HG03039 (cell line): ENCODE measurements around the gene PURA.
"Not testable (repeated sequence)": the region's sequence is repeated elsewhere in the genome, so short reads cannot be mapped to it uniquely, and the experiment has no call there.

Experiments used
- ATAC-seq: cut with Tn5 transposase; IDR thresholded peaks from one replicate; pipeline ENCODE4 v1.9.1; 2021; ENCODE audit warnings: mild to moderate bottlenecking, moderate library complexity; ENCODE audit not compliant: unreplicated experiment

PURA gene

DNA sequence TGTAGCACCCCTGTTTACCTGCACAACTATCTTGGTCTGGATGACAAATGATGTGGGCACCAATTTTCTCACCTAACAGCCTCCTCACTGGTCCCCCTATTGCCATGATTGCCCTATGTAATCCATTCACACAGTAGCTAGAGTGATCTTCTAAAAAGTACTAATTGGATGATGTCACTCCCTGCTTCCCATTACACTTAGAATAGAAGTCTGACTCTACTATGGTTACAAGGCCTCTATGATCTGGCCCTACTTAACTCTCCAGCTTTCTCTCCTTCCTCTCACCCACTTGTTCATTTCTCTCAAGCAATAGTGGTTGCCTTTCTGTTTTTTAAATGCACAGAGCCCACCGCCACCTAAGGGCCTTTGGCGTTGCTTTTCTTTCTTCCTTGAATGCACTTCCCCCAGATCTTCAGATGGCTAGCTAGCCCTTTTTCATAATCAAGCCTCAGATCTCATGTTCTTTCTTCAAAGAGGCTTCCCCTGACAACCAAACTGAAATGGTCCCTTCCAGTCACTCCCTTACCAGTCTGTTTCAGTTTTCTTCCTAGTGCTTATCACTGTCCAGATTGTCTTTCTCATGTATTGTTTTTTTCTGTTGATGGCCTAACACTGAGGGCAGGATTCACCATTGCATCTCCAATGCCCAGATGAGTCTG is 20.5 kb downstream of the PURA start:
- no peak for ATAC-seq

DNA sequence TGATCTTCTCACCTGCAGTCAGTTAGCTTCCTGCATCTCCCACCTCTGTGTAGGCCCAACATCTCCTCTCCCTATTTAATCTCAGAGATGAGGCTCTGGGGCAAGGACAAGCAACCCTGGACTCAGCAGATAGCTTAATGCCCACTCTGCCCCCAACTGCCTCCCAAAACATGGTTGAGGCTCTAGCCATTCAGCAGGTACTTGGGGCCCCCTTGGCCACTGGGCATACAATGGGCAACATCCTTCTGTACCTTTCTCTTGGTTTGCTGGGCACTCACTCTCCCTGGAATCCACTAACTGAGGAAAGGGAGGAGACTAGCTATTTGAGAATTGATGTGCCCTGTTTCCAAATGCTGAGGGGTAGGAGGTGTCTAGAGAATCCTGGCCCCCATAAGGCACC is 21.2 kb downstream of the PURA start:
- no peak for ATAC-seq

DNA sequence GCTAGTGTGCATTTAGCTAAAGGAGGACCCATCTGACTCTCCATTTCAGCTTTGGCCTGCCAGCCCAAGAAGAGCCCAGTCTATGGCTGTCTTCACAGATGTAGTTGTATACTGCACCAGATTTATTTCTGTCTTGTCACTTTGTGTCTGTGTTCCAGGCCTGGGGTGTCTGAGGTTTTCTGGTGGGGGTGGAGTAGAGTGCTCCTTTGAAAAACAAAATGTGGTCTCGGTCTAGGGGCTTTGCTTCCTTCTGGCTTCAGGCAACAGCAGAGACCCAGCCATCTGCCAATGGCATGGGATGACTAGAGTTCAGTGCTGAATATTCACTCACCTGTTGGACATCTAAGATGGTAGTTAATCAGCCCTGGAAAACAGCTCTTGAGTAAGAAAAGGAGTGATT is 22.7 kb downstream of the PURA start:
- no peak for ATAC-seq

DNA sequence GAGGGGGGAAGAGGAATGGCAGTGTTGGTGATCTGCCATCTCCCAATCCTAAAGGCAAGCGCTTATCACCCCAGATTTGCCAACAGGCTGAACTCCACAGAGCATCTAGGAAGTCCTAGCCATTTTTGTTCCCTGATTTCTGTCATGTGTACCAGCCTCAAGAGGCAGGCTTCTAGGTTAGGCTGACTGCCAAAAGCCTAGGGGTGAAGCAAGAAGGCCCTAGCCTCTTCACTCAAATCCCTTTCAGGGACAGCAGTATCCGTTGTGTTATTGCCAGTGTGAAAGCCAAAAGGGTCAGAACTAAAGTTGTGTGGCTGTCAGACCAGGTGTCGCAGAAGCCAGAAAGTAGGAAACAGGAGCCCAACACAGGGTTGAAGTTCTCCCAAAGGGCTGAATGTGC is 26.5 kb downstream of the PURA start:
- no peak for ATAC-seq

DNA sequence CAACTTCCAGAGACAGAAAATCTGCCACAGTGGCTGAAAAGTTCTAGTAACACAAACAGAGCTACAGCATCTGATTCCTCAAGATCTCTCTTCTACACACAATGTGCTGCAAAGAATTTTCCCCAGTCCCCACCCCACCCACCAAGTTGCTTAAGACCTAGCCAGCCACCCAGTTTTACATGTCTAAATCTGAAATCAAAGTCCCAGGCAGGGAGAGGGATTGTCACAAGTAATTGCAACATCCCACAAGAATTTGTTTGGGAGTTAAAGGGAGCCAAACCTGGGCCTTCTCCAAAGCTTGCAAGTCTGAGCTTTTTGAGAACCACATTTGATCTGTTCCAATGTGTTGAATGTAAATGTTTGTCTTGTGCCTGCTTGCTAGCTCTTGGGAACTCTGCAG is 27.3 kb downstream of the PURA start:
- no peak for ATAC-seq

DNA sequence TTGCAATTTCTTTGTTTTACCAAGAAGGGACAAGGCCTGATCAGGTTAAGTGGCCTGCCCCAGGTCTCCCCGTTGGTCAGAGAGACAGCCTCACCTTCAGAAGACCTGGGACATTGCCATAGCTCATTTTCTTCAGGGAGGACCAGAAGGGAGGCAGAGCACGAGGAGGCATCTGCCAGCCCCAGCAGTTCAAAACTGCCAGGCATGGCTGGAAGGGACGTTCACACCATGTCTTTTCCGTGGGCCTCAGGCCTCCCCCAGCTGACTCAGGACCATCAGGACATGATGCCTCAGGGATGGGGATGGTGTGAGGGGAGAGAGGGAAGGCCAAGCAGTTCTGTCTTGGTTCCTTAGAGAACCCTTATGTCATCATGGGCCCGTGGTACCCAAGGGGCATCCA is 28.3 kb downstream of the PURA start:
- no peak for ATAC-seq

DNA sequence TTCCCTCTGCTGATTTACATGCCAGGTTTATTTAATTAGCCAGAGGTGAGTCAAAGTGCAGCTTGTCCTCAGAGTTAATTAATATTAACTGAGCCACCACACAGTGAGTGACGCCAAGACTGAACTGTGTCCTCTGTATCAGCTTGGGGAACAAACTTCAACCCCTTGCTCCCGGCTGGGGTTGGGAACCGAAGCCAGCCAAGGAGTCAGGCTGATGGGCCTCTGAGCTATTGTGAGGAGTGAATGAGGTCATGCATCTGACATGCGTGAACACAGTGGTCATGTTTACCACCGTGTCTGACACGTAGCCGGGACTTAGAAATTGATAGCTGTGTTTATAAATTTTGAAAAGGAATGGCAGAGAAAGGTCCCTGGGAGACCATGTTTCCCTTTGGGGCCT is 28.9 kb downstream of the PURA start:
- ATAC-seq: no peak

DNA sequence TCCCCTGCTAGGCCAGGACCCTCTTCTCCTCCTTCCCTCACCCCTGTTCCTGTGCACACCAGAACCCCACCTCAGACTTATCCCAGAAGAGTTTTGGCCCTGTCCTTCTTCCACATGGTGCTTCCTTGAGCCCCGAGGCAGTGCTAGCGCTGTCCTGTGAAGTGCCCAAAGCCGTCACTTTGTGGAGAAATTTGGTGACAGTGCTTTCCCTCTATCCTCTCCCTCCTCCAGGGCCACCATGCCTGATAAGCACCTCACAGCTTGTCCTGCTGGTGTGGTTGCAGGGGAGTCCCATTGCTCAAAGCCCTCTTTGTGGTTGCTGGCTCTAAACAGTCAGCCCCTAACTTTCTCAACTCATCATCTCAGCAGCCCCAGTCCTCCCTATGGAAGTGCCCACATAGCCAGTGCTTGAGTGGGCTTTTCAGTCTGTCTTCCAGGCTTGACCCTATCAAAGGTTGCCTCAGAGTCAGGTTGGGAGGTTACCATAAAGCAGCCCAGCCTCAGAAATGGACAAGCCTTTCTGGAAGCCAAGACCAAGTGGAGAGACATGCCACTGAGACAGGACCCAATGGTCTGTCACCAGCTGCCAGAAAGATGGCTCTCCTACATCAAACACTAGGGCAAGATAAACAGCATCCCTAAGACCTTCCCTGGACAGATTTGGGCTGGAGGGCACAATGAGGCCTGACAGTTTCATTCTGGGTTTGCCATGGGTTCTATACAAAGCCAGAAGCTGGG is 29.8 kb downstream of the PURA start:
- ATAC-seq: no peak

DNA sequence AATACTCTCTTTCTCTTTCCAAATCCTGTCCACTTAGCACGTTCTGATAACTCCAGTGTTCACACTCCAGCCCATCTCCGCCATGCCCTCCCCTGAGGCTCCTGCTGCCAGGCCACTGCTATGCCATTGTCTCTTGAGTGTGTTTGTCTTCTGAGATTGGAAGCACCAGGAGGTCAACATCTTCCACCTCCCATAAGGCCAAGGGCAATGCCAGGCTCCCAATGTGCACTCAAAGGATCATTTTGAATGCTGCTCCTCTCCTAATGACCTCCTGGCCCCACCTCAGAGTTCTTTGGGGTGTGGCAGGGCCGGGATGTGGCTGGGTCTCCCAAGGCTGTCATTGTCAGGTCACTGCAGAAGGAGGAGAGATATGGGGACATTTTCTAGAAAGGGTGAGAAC is 31.3 kb downstream of the PURA start:
- ATAC-seq: no peak

DNA sequence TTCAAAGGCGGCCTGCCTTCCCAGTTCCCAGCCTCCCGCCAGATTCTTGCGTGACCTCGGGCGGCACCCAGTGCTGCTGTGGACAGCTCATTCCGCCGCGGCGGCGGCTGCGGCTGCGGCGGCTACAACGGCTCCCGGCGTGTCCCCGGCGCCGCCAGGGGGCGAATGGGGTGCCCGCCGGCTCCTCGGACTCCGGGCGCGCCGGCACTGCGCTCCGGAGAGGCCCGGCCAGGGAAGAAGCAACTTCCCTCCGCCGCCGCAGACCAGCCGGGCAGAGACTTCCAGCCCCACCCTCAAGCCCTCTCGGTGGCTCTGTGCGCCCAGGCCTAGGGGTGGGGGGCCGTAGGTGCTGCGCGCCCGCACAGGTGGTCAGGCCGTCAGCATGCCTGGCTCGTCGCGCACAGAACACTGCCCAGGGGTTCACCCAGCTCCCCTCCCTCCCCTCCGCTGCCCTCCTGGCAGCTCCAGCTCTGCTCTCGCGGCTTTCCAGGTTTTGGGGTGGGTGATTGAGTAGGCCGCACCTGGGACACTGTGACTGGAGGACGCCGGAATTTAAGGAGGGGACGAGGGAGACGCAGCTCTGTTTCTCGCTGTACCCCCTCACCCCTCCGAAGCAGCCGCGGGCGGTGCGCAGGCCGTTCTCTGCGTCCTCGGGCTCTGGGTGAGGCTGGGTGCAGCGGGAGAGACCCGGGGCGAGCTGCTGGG is 32.1 kb downstream of the PURA start:
- ATAC-seq: no peak

DNA sequence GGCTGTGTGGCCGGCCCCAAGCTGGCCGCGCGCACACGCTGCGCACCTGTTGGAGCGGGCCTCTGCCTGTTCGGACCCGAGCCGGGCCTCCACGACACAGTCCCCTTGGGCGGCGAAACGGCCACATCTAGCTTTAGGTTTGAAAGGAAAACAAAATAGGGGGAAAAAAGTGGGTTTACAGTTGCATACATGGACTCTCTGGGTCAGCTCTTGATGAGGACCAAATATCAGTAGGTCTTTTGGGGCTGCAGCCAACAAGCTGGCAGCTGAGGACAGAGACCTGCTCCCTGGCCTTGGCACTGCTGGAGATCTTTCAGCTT is 32.6 kb downstream of the PURA start:
- ATAC-seq: no peak

DNA sequence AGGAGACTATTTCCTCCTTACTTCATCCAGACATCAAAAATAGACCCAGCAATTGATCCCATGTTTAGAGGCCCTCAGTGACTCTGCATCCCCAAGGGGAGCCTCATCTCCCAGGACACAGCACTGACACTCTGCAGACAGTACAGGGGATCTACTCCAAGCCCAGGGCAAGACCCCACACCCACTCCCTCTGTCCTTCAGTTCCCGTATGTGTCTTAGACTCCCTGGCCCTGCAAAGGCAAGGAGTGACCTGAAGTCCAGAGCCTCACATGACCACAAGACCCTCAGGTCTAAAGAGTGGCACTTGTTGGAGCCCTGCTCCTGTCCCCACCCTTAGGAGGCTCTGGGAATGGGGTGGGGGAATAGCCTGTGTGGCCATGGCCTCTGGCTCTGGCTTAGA is 33.6 kb downstream of the PURA start:
- ATAC-seq: no peak

DNA sequence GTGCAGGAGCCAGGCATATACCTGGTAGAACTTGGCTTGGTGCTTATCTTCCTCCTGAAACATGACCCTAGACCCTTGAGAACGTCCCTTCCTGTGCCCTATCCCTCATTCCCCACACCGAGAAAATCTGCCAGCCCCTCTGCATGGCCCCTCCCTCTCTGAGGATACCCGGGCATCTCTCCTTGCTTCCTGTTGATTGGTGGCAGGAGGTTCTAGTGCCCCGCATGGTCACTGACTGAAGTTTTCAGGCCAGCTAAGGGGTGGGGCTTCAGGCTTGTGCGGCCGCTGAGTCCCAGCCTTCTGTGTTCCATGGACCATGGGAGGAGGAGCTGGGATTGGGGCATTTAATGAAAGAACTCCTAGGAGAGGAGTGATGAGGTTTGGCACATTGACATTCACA is 34.6 kb downstream of the PURA start:
- ATAC-seq: no peak

DNA sequence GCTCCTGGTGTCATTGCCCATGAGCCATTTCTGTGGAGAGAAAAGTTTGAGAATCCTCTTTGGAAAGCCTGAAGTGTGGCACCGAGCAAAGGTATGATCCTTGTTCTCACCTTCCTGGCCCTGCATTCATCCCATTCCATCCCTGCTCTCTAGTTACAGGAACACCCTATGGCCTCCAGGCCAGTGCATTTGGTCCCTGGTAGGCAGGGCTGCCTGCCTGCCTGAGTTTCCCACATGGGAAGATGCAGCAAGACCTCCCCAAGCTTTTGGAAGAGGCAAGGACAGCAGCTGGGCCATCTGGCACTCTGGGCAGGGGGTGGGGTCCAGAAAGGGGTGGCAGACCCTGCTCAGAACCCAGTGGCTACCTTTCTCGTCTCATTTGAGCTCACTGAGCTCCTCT is 36.3 kb downstream of the PURA start:
- ATAC-seq: no peak

DNA sequence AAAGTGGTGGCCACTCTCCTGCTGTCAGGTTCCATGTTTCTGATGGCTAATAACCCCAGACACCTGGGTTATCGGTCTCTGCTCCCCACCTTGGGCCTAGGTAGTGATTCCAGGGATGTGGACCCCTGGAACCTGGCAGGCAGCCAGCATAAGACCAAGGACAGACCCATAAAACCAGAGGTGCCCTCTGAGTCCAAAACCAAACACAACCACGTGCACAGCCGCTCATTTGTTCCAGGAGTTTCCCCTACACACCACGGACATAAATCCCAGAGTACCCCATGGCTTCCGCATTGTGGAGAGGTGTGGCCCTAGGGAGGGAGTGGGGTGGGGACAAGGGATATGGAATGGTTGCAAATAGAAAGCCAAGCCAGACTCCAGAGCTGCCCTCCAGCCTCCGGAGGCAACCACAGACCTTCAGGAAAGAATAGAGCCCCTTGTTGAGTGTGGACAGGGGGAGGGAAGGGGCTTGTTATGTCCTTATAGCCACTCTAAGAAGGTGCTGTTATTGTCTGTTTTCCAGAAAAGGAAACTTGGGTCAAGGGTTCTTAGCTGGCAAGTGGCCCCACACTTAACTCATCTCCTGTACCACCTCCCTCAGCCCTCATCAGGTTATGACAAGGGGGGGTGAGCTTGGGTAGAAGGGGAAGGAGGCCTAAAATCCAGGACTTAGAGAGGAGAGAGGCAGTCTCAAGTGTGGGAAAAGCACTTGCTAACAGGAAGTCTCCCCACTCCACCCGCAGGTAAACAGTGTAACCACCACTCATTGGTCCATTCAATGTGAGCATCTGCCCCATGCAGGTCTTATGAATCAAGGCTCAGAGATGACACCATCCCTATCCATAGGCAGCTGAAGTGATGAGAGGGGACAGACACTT is 37.5 kb downstream of the PURA start:
- no peak for ATAC-seq

DNA sequence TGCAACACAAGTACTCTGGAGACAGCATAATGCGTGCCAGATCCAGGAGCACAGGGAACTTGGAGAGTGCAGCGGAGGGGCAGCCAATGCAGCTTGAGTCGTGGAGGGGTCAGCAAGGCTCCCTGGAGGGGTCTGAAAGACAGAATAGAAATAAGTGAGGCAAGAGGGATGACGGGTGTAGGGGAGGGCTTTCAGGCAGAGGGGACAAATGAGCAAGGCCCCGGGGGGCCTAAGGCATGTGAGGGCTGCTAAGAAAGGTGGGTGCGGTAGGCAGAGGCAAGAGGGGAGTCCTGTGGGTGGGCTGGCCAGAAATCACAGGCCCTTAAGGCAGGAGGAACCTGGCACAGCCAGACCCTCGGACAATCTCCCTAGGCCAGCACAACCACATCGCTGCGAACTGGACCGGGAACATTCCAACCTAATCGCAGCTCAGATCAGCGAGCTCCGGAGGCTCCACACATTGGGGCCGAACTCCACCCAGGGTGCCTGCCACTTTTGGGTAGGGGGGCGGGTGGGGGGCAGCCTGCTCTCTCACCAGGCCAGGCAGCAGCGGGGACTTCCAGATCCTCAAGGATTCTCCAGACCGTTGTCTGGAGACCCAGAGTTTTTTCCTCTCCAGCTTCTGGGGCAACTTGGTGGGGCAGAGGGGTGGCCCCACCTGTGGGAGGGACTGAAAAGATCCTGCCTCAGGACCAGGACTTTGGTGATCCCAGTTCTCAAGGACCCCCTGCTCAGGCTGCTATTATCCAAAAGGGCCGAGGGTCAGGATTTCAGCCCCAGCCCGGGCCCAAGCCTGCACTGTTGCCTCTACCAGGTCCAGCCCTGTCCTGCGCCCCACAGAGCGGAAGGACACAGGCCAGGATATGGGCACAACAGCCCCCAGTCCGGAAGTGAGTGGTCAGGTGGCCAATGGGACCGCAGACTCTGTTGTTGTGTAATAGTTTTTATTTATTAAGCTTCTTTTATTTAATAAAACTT is 38.4 kb downstream of the PURA start:
- ATAC-seq: no peak

DNA sequence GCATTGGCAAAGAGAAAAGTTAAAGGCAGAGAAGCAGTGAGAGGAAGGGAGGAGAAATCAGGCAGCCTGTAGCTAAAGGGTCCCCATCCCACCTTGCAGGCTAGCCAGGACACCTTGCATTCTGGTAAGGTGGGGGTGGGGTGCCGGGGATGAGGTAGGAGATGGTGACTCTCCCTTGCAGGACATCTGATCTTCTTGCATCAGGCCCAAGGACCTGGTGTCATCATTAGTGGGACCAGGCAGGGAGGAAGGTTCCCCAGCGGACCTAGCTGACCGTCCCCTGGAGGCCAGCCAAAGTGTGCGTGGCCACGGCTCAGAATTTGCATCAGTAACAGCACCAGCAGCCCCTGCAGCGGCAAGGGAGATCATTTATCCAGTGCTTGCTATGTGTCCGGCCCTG is 39.3 kb downstream of the PURA start:
- no peak for ATAC-seq

DNA sequence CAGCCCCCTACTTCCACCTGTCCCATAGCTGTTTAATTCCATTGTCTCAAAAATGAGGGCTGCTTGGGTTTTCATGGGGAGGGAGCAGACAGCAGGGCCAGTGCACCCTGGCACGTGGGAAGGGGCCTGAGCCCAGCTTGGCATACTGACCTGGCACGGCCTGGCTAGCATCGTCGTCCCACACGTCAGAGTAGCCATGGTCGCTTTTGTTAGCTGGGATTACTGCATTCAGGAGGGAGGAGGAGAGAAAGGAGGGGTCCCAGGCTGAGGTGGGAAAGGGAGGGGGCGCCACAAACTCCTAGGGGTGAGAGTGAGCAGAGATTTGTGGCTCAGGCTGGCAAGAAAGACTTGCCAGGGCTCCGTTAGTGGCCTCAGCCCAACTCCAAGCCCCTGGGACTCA is 40.0 kb downstream of the PURA start:
- no peak for ATAC-seq

DNA sequence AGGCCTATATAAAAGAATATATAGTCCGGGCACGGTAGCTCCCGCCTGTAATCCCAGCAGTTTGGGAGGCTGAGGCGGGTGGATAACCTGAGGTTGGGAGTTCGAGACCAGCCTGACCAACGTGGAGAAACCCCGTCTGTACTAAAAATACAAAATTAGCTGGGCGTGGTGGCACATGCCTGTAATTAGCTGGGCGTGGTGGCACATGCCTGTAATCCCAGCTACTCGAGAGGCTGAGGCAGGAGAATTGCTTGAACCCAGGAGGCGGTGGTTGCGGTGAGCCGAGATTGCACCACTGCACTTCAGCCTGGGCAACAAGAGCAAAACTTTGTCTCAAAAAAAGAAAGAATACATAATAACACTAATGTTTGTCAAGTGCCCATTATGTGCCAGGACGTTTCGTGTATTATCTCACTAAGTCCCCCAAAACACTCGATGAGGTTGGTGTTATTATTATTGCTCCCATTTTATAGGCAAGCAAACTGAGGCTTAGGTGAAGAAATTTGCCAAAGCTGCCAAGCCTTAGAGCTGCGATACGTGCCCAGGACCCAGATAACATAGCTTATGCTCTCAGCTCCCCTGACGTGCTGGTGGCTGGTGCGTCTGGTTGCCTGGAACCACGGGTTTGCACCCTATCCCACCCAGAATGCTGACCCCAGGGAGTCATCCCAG is 40.9 kb downstream of the PURA start:
- not testable (repeated sequence) for ATAC-seq
